Adrenal gland (tissue), 12 donors: ENCODE results near the gene PM20D1. TPM values are rescaled to one million over a fixed set of nuclear protein-coding genes. Genes with fewer than 3 reads are reported as not detected.

Experiments used
- DNase-seq, 7 donors: peaks; one replicate each; pipeline ENCODE4 v3.0.0-alpha.2; 2019 to 2020
- H3K27ac ChIP-seq, 5 donors: fragments of 200-600 bp; sonication (generic) in 4 of 5; 1 replicate in 3 of 5; 2 replicates in 2 of 5; pipeline versions ENCODE4 v1.5.1 to v1.8.0; 2016 to 2020; ENCODE audit warnings: mild to moderate bottlenecking in 1 of 5
- H3K27me3 ChIP-seq: fragments of 200-600 bp; 2 replicates; pipeline ENCODE4 v1.8.0; 2021
- H3K36me3 ChIP-seq, 2 donors: fragments of 200-600 bp; replicated peaks in 1 of 2; 1 replicate in 1 of 2; 2 replicates in 1 of 2; pipeline versions ENCODE4 v1.5.1 to v1.8.0; 2018 to 2022
- H3K4me1 ChIP-seq, 2 donors: fragments of 200-600 bp; replicated peaks in 1 of 2; 1 replicate in 1 of 2; 2 replicates in 1 of 2; pipeline versions ENCODE4 v1.5.1 to v1.8.0; 2018 to 2021
- H3K4me3 ChIP-seq, 4 donors: fragments of 200-600 bp; sonication (generic) in 3 of 4; one replicate each; pipeline ENCODE4 v1.5.1; 2016 to 2018
- H3K9me3 ChIP-seq, 3 donors: fragments of 200-600 bp; sonication (generic) in 1 of 3; replicated peaks in 1 of 3; 1 replicate in 2 of 3; 2 replicates in 1 of 3; pipeline versions ENCODE4 v1.5.1 to v1.8.0; 2016 to 2021
- CTCF ChIP-seq, 6 experiments: fragments of 450-650 bp in 4 of 6; fragments of 200-600 bp in 2 of 6; sonication (generic) in 1 of 6; IDR thresholded peaks; 1 replicate in 5 of 6; 2 replicates in 1 of 6; pipeline versions ENCODE4 v1.5.1 to v1.8.0; 2016 to 2021; ENCODE audit warnings: antibody characterized with exemption in 6 of 6, mild to moderate bottlenecking in 2 of 6, moderate library complexity in 1 of 6
- POLR2A ChIP-seq, 2 donors: fragments of 450-650 bp; IDR thresholded peaks; one replicate each; pipeline ENCODE4 v1.6.1; 2017; ENCODE audit warnings: antibody characterized with exemption in 2 of 2, mild to moderate bottlenecking in 2 of 2, moderate library complexity in 1 of 2
- WGBS, 4 donors: extraction: QIAGEN DNeasy Blood & Tissue Kit in 2 of 4; methylation state at CpG; one replicate each; pipeline versions ENCODE4 v1.1.5 to v1.1.7; 2013 to 2017; 5-methylcytosine and 5-hydroxymethylcytosine counted together
- intact Hi-C, 2 donors: fragments of 100-400 bp; cut with DNase I; formaldehyde crosslinking; loops; one replicate each; pipeline versions ENCODE4 v1.14.1 to v1.15.0; 2022 to 2023
- polyA plus RNA-seq, 3 donors: library from polyadenylated mRNA; stranded (reverse); fragments of 200-250 nt in 2 of 3; fragments of 350-450 nt in 1 of 3; fragmentation: Illumina TruSeq in 1 of 3; extraction: RNeasy Lipid Tissue Mini Kit (QIAGEN cat#74804) in 1 of 3; gene quantifications; one replicate each; pipeline ENCODE4 v1.2.3, GENCODE V29; 2013 to 2014
- total RNA-seq, 9 donors: library from RNA; depleted of rRNA in 4 of 9; stranded (reverse); fragments of >200 nt in 4 of 9; fragments of 120-200 nt in 1 of 9; fragmentation: NEBNext Ultra II Directional in 1 of 9; extraction: Animal tissue kit (Norgen Biotek cat#: 25700) in 1 of 9; gene quantifications; one replicate each; pipeline versions ENCODE4 v1.1.0 to v1.2.4, GENCODE V29; 2013 to 2023
- donor health status: healthy with polysubstance abuse.
- donor health status: Bipolar disorder and iron deficiency.
- donor health status: DM: yes; HTN: yes; CAD: no.
- donor health status: DM: no; HTN: no; CAD: no.
- donor health status: DM: no; HTN: no; CAD: no.
- donor health status: DM: yes; HTN: yes; CAD: no.

The PM20D1 gene
- total and polyA plus RNA-seq, 12 donors, result 0.07 to 1.8 (median 0.48) TPM; not detected in 3

DNA sequence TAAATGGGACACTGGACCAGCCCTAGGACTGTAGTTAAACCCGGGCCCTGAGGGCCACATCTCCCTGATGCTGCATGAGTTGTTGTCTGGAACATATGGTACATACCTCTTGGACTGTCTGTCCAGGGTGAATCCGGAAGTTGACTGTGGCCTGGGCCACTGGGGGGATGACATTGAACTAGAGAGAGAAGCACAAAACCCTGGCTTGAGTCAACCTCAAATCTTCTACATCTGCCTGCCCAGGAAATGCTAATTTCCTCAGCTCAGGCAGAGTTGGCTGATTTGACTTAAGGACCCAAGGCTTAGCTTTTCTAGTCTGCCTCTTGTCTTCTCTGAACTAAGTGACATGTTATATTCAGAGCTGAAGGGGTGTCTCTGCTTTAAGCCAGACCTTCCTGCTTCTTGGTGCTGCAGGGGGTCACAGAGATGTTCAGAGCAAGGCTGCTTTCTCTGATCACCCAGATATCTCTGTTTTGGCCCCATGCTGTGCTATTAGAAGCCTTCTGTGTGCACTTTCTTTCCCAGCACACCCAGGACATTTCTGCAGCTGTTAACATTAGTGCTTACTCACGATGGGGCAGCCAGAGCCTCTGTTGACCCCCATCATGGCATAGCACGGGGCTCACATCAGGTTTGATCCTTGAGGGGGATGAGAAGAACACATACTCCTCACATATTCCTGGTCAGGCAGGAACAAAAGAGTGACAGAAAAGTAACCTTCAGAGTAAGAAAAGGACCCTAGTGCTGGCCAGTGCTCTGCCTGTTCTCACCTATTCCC lies 9.6 kb downstream of the PM20D1 start:
- Histone ChIP-seq H3K4me3 (no peak overlapping the region), H3K27me3 (no peaks in the 10 kb centered on the region), H3K27ac (no peak overlapping the region), H3K4me1 (no peaks in the 10 kb centered on the region), H3K9me3 (no peaks in the 10 kb centered on the region), H3K36me3 (no peaks in the 10 kb centered on the region)
- no peak for DNase-seq
- intact Hi-C loops, result no loop called here
- no peak for TF ChIP-seq POLR2A (IDR thresholded peaks at IDR 0.05)
- no peak for TF ChIP-seq CTCF (IDR thresholded peaks at IDR 0.05)
- 68 to 77% (median 73%) methylated on average over 4 of the region's 4 CpGs for WGBS, 4 donors

- Histone ChIP-seq H3K4me1 (no peaks in the 10 kb centered on the region), H3K4me3 (no peak overlapping the region), H3K27me3 (no peaks in the 10 kb centered on the region), H3K36me3 (no peaks in the 10 kb centered on the region), H3K27ac (no peak overlapping the region), H3K9me3 (no peaks in the 10 kb centered on the region)
- no peak for DNase-seq
- WGBS, 4 donors, result 76 to 90% (median 86%) methylated on average over 6 to 7 of the region's 7 CpGs
- TF ChIP-seq CTCF (IDR thresholded peaks at IDR 0.05) (no peak), POLR2A (IDR thresholded peaks at IDR 0.05) (no peak)
- intact Hi-C loops, result no loop called here
These were observed 12.5 kb downstream of the PM20D1 start for GRCh38 chr1:205837382-205837970.

DNA sequence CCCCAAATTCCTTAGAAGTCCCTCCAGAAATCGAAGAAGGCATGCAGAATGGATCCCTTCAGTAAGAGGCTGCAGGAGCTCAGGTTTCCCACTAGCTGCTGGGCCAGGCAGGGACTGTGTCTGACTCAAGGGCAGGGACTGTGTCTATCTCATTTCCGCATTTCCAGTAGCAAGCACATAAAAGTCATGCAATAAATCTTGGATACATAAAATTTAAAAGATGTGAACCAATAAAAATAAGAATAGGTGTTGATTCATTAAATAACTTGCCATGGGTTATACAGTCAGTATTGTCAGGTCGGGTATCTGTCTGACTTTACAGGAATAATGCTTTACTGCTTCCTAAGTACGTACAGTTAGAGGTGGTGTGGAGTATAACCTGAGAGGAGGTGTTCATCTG lies 15.2 kb downstream of the PM20D1 start:
- Histone ChIP-seq H3K27me3 (no peaks in the 10 kb centered on the region), H3K36me3 (no peaks in the 10 kb centered on the region), H3K4me3 (no peak overlapping the region), H3K4me1 (no peaks in the 10 kb centered on the region), H3K27ac (no peak overlapping the region), H3K9me3 (no peaks in the 10 kb centered on the region)
- 78 to 87% (median 79%) methylated on average over 4 of the region's 4 CpGs for WGBS, 4 donors
- no peak for DNase-seq
- TF ChIP-seq CTCF (IDR thresholded peaks at IDR 0.05), result no peak
- TF ChIP-seq POLR2A (IDR thresholded peaks at IDR 0.05), result no peak
- intact Hi-C loops, result no loop called here

DNA sequence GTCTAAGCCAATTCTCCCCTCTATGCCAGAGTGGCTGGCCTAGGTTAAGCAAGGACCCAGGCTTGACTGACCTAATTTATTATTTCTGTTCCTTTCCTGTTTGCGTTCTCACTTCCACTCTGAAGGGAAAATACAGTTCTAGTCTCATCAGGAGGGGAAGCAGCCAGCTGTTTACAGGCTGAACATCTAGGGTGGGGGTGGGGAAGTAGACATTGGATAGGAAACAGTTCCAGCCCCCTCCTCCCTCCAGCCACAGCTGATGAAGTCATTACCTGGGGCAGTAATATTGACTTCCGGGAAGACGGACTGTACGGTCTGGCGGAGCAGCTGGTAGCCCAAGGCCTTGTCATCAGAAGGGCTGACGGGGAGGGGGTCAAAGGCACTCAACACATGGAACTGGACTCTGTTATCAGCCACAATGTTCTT lies 17.6 kb downstream of the PM20D1 start:
- H3K9me3 ChIP-seq, result no peaks in the 10 kb centered on the region
- no peak for DNase-seq
- 74 to 91% (median 77%) methylated on average over 6 of the region's 6 CpGs for WGBS, 4 donors
- H3K4me1 ChIP-seq, result no peaks in the 10 kb centered on the region
- H3K27ac ChIP-seq, result no peak overlapping the region
- H3K4me3 ChIP-seq, result no peak overlapping the region
- no peak for TF ChIP-seq CTCF (IDR thresholded peaks at IDR 0.05)
- no peaks in the 10 kb centered on the region for H3K27me3 ChIP-seq
- no peaks in the 10 kb centered on the region for H3K36me3 ChIP-seq
- intact Hi-C loops, result no loop called here
